ENCODE data around the gene KIAA1958.

Gene KIAA1958

DNA sequence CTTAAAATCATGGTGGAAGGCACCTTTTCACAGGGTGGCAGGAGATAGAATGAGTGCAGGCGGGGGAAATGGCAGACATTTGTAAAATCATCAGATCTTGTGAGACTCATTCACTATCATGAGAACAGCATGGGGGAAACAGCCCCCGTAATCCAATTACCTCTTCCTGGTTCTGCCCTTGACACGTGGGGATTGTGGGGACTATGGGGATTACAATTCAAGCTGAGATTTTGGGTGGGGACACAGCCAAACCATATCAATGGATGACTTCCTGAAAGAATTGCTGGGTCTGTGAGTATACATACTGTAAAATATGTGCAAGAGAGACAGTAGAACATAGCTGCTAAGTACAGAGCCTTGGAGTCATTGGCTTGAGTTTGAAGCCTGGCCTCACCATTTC, 47.0 kb downstream of the KIAA1958 start:
- no peak for DNase-seq

DNA sequence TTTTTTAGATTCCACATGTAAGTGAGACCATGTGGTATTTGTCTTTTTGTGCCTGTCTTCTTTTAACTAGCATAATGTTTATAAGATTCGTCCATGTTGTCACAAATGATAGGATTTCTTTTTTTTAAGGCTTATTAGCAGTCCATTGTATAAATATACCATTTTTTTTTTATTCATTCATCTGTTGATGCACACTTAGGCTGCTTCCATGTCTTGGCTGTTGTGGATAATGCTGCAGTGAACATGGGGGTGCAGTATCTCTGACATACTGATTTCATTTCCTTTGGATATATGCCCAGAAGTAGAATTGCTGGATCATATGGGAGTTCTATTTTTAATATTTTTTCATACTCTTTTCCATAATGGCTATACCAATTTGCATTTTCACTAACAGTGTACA, 48.7 kb downstream of the KIAA1958 start:
- no peak for DNase-seq

DNA sequence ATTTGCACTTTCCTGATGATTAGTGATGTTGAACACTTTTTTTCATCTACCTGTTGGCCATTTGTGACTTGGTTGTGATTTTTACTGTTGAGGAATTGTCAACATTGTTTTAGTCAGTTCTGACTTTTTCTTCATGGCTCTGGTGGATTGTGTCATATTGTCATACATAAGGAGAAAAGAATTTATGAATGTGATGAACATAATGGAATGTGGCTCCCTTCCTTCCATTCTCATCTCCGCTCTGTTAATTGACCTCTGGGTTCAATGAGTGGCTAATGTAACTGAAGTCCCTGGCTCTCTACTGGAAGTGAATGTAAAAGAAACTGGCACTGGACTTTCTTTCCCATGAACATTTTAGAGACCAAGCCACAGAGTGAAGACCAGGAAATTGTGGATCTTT, 49.2 kb downstream of the KIAA1958 start:
- DNase-seq: no peak

DNA sequence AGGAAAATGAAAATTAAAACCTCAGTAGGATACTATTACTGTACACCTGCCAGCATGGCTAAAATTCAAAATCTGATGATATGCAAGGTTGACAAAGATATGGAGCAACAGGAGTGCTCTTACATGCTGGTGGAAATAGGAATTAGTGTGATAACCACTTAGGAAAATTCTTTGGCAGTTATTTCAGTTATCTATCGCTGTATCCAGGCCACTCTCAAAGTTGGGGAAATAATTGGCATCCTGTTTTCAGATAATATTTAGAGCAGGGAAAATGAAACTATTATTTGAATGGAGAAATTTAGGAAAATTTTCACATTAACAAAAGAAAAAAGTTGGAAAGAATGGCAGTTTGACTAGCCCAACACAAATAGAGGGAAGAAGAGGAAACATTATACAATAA, 50.9 kb downstream of the KIAA1958 start:
- no peak for DNase-seq

DNA sequence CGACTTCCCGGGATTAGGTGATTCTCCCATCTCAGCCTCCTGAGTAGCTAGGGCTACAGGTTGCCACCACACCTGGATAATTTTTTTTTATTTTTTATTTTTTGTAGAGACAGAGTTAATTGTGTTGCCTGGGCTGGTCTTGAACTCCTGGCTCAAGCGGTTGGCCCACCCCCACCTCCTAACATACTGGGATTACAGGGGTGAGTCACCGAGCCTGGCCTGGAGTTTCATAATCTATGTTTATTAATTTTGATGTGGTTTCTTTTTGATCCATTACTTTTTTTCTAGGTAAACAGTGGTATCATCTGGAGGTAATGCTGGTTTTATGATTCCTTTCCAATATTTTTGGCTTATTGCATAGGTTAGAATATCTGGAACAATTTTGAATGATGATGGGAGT, 54.2 kb downstream of the KIAA1958 start:
- DNase-seq: no peak

DNA sequence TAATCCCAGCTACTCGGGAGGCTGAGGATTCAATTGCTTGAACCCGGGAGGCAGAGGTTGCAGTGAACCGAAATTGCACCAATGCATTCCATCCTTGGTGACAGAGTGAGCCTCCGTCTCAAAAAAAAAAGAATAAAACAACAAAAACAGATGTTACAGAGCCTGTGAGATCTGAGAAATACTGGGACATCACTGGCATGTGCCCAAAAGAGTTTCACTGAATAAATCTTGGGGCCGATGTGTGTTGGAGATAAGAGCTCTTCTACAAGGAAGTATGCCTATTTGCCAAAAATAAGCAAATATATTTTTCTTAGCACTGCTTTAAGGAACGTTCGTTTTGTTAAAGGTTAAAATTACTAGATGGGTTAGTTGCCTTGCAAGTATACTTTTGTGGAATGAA, 55.1 kb downstream of the KIAA1958 start:
- DNase-seq: no peak

DNA sequence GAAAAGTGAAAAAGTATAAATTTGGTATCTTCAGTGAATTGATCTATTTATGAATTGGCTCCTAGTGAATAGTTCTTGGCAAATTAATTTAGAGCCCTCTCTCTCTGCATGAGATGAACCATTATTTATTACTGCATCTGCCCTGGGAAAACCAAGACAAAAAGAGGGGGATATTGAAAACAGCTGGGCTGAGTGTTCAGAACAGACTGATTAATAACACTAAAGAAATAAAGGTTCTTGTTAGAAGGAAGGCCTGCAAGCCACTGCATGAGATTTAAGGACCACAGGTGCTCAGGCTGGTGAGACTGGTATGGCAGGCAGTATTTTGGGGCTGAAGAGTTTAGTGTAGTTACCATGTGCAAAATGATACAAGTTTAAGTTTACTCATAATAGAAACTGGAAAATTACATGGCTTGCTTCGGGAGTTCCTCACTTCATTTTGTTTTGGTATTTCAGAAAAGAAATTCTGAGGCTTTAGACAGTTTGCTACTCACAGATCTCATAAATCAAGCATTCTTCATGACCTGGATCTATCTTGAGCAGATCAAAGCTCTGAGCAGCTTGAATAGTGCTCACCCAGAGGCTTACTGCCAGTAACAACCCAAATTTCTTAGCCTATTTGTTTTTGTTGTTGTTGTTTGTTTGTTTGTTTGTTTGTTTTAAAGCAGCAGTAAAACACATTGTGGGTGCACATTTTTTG, 56.1 kb downstream of the KIAA1958 start:
- DNase-seq: no peak

DNA sequence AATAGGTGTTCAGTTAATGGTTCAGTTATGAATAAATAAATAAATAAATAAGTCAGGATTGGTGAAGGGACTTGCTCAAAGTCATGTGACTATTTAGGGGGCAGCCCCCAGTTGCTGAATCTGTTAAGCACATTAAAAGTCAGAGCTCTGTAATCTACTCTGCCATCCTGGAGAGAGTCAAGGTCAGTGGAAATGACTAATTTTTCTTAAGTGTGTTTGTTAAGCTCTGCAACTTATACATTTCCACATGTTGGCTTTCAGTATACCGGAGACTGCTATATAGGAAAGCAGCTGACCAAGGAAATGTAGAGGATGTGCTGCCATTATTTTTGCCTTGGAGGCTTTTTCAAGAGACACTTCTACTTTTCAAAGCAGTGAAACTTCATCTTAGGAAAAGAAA, 57.9 kb downstream of the KIAA1958 start:
- no peak for DNase-seq

DNA sequence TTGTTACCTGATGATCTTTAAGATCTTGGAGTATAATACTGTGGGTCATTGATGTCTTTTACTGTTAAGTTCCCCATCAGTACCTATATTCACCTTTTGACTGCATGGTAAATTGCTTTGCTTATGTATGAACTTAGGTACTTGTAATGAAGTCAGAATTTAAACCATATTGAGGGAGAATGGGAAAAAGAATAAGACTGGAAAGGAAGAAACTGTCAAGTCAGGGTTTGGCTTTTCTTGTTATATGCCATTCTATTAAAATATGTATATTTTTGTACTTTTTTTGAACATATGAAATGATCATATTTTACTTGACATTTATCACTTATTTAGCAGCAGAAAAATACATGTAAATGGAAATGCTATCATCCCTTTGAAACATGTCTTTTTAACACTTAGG, 58.6 kb downstream of the KIAA1958 start:
- DNase-seq: no peak

DNA sequence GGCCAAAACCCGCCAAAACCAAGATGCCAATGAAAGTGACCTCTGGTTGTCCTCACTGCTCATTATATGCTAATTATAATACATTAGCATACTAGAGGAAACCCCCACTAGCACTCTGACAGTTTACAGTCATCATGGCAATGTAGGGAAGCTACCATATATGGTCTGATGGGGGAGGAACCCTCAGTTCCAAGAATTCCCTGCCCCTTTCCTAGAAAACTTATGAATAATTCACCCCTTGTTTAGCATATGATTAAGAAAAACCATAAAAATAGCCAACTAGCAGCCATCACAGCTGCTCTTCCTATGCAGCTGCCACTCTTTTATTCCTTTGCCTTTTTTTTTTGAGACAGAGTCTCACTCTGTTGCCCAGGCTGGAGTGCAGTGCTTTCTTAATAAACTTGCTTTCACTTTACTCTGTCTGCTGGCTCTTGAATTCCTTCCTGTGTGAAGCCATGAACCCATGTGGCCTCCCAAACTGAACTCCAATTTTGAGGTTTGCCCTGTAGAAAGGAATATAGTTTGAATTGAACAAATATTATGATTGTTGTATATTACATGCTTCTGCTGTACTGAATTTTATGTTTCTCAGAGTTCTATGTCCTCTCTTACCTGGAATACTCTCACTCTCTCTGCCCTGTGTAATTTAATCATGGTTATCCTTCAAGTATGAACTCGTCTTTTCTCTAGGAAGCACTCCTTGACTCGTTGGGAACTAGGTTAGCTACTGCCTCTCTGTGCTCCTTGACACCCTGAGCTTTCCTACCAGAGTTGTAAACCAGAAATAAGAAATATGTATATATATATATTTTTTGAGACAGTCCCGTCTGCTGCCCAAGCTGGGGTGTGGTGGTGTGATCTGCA, 59.8 kb downstream of the KIAA1958 start:
- DNase-seq: no peak

DNA sequence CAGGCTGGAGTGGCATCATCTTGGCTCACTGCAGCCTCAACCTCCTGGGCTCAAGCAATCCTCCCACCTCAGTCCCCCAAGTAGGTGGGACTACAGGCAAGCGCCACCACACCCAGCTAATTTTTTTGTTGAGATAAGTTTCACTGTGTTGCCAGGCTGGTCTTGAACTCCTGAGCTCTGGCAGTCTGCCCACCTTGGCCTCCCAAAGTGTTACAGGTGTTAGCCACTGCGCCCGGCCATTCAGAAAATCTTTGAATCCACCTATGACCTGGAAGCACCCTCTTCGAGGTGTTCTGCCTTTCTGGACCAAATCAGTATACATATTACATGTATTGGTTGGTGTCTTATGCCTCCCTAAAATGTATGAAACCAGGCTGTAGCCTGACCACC, 61.4 kb downstream of the KIAA1958 start:
- no peak for DNase-seq

DNA sequence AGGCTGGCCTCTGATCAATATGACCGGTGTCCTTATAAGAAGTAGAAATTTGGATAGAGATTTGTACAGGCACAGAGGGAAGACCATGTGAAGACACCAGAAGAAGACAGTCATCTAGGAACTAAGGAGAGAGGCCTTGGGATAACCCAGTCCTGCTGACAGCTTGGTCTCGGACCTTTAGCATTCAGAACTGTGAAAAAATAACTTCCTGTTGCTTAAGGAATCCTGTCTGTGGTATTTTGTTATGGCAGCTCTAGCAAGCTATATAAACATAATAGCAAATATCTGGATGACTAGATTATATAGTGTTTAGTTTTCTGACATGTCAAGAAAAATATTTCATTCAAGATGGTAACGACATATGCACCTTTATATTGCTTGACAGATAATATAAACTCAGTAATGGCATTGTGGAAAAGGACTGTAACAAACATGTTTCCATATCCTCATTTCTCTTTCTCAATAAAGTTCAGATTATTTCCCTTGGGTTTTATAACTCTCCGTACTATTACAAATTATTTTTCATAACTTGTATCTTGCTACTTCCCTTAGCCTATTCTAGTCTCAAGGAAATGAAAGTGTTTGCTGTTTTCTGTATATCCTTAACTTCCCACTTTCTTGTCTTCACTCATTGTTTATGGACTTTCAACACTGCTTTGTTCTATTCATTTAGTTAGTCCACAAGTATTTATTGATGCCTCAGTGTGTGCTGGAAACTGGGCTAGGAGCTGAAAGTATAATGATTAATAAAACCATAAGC, 62.4 kb downstream of the KIAA1958 start:
- no peak for DNase-seq

DNA sequence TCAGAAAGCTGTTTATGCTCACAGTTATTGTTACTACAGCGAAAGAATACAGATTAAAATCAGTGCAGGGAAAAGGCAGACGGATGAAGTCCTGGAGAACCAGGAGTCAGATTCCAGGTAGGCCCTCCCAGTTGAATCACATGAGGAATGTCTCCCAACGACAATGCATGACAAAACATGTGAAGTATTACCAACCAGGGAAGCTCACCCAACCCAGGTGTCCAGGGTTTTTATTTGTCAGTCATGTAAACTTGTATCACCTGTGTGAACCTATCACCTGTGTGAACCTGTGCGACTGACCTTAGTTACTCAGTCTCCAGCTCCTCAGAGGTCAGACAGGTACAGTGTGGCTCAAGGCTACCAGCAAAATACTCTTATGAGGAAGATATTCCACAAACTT, 63.9 kb downstream of the KIAA1958 start:
- no peak for DNase-seq

DNA sequence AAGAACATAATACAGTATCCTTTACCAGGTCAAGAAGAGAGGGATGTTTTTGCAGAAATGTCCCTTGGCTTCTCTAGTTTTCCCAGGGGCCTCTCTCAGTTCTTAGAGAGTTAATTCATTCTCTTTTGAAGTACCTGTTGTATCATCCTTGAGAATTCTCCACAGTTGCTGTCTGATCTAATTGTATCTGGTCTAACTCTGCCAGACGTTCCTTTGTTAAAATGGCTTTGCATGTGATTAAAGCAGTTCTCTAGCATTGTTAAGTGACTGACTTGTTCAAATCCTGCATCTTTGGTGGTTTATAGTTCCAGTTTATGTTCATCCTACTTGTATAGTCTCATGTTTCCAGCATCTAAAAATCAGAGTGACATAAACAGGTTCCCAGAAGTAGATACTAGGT, 65.0 kb downstream of the KIAA1958 start:
- DNase-seq: no peak

DNA sequence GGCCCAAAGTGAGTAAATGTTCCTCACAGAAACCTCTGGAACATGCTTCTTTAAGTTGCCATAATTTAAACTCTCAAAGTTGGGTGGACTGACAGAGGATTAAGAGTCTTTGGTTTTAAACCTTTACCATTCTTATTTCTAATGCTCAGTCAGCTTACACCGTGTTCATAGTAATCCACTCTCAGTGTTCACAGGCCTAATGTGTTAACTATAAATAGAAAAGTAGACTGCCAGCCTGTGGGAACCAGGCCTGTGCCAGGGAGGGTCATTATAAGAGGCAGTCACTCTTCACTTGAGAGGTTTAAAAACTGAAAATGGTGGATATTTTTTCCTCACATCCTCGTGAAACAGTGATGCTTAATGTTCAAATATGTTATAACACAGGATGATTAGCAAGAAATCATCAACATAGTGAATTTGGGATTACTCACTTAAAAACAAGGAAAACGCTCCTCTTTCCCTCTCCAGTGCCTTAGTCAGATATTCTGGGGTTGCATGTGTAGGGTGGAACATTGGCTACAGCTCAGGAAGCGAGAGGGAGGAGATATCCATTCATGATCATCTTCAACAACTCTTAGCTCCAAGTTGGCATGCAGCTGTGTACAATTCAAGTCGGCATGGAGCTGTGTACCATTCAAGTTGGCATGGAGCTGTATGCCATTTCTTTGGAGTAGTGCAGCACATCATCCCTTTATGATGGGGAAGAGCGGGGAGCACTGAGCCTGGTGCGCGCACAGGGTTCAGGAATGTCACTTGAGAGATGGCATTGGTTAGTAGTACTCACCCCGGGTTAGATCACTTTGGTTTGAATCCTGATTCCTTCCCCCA, 65.8 kb downstream of the KIAA1958 start:
- DNase-seq: no peak

DNA sequence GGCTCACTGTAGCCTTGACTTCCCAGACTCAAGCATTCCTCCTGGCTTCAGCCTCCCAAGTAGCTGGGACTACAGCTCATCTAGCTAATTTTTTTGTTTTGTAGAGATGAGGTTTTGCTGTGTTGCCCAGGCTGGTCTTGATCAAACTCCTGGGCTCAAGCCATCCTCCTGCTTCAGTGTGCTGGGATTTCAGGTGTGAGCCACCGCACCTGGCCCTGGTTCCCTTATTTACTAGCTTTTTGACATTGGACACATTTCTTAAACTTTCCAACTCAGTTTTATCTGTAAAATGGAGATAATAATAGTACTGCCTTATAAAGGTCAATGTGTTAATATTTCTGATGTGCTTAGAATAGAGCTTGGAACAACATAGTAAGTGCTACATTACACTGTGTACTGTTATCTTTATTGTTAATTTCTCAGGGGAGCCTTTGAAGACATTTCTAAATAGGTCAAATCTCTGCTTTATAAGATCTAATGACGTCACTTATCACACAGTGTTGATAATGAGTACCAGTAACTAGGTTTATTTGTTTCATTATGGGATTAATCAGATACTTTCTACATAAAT, 66.7 kb downstream of the KIAA1958 start:
- no peak for DNase-seq

DNA sequence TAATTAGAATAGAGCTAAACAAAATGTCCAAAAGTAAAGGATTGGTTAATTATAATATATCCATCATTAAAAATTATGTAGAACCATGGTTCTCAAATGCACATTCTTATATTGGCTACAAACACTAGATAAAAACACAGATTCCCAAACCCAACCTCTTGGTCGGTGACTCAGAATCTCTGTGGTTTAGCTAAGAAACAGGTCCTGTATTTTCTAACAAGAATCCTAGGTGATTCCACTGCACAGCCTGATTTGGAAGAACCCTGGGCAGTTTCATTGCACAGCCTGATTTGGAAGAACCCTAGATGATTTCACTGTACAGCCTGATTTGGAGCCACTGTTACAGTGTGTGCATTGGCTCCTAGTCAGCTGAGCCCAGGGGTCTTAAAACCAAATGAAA, 67.9 kb downstream of the KIAA1958 start:
- DNase-seq: no peak

DNA sequence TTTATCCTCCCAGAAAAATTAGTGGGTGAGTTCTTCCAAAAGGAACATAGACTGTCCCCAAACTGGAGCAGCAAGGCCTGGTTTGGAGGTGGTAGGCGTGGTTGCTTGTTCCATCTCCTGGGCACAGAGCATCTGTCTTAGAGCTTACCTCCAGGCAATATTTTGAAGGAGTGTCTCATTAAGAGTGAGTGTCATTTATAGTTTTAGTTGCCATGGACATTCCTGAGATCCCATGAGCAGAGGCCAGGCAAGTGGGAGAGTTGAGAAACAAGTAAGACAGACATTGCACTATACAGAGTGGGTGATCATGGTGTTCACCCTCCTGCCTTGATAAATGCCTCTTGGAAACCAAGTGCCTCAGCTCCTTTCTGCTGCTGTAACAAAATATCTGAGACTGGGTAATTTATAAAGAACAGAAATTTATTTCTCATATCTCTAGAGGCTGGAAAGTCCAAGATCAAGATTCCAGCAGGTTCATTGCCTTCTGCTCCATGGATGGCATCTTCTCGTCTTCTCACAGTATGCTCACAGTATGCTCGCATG, 68.5 kb downstream of the KIAA1958 start:
- no peak for DNase-seq

DNA sequence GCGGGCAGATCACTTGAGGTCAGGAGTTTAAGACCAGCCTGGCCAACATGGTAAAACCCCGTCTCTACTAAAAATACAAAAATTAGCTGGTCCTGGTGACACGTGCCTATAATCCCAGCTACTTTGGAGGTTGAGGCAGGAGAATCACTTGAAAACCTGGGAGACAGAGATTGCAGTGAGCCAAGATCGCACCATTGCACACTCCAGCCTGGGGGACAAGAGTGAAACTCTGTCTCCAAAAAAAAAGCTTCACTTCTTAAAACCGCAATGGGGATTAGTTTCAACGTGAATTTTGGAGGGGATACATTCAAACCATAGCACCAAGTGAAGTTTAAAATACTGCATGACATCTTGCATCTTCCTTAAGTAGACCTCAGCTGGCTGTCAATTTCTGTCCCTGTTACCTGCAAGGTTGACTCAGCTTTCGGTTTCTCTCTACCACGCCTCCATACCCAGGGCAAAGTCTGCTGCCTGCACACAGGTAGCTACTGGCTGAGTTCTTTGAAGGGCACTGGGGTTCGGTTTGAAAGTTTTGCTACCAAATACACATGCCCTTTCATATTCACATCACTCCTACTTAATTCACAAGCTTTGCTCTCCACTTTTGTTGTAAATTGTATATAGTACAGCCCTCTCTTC, 69.3 kb downstream of the KIAA1958 start:
- DNase-seq: no peak

DNA sequence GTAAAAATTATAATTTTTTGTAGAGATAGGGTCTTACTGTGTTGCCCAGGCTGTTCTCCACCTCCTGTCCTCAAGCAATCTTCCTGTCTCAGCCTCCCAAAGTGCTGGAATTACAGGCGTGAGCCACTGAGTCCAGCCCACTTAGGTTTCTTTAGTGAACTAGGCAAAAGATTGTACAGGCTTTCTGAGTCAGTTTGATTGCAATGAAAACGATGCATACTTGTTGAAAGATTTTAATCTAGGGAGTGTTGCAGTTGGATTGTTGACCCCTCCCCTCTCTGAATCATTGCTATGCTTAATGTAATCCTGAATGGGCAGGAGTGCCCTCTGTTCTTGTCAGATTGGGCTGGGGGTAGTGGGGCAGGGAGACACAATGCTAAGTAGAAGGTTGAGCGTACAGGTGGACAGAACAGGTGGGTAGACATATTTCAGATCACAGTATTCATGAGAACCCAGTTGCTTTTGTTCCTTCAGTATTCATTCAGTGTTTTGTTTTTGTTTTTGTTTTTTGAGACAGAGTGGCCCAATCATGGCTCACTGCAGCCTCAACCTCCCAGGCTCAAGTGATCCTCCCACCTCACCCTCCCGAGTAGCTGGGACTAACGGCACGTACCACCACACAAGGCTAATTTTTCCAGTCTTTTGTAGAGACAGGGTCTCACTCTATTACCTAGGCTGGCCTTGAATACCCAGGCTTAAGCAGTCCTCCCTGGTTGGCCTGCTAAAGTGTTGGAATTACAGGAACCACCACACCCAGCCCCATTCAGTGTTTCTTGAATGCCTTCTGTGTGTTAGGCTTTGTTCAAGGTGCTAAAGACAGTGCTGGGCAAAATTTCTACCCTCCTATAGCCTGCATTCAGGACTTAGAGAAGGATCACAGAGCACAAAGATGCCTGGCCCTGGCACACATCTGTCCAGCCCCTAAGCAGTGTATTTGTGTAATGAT, 70.1 kb downstream of the KIAA1958 start:
- DNase-seq: no peak

DNA sequence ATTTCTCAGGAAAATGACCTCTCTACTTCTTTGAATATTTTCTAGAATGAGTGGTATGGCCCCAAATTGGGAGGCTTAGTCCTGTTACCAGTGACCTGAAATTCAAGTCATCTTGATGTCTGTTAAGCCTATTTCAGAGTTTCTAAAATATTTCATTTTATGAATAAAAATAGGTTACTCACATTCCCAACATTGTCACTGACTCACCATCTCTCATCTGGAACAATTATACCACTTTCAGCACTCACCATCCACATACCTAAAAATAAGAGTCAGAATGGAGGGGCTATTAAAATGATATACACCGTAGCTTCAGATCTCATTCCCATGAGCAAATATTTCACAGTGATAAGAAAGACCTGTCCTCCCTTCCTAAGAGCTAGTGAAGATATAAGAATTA, 71.8 kb downstream of the KIAA1958 start:
- DNase-seq: no peak
